Measurements from ENCODE around the gene PIK3CD. TPM values are rescaled to one million over a fixed set of nuclear protein-coding genes. Genes with fewer than 3 reads are reported as not detected.

PIK3CD gene
- total RNA-seq, 1 experiment from 2014 or later: 5.6 TPM

DNA sequence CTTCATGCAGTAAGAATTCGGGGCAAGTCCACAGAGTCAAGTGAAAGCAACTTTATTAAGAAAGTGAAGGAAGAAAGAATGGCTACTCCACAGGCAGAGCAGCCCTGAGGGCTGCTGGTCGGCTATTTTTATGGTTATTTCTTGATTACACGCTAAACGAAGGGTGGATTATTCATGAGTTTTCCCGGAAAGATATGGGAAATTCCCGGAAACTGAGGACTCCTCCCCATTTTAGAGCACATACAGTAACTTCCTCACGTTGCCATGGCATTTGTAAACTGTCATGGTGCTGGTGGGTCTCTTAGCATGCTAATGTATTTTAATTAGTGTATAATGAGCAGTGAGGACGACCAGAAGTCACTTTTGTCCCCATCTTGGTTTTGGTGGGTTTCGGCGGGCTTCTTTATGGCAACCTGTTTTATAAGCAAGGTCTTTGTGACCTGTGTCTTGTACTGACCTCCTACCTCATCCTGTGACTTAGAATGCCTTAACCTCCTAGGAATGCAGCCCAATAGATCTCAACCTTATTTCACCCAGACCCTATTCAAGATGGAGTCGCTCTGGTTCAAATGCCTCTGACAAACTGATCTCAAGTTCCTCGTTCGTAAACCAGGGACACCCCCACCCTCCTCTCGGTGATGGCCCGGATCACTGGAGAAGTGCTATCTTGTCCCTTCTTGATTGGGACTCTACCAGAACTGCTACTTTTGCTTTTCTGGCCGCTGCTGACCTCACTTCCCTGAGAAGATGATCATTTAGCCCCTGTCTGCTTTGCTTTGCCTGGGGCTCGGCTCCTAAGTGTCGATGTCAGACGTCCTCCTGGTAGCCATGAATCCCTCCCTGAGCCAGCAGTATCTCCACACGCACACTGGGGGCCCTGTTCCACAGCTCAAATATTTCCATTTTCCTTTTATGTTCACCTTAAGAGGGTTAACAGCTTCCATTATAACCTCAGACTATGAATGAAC, 123.5 kb downstream of the PIK3CD start:
- no peak for DNase-seq (ENCODE audit: low spot score)

GRCh38 chr1:9776685-9777084, 125.2 kb downstream of the PIK3CD start:
- no peak for DNase-seq (ENCODE audit: low spot score)

Other genes starting within 250 kb of the PIK3CD start
- gene SLC25A33, start 112.3 kb upstream of the PIK3CD start, total RNA-seq (2014; rRNA removed; shearing (Covaris generic)): 8.2 and 12.4 TPM in 2 replicates
- gene TMEM201, start 62.8 kb upstream of the PIK3CD start, total RNA-seq (2014; rRNA removed; shearing (Covaris generic)): 5.6 and 8.9 TPM in 2 replicates
- 24.3 and 27.2 TPM in 2 replicates for gene CLSTN1, start 172.2 kb downstream of the PIK3CD start, total RNA-seq (2014; rRNA removed; shearing (Covaris generic))